ENCODE data around the gene WDR17. TPM values are rescaled to one million over a fixed set of nuclear protein-coding genes. Genes with fewer than 3 reads are reported as not detected.

Gene WDR17
- 1.5 and 2.8 TPM in 2 replicates for total RNA-seq (2014; rRNA removed; shearing (Covaris generic))

DNA sequence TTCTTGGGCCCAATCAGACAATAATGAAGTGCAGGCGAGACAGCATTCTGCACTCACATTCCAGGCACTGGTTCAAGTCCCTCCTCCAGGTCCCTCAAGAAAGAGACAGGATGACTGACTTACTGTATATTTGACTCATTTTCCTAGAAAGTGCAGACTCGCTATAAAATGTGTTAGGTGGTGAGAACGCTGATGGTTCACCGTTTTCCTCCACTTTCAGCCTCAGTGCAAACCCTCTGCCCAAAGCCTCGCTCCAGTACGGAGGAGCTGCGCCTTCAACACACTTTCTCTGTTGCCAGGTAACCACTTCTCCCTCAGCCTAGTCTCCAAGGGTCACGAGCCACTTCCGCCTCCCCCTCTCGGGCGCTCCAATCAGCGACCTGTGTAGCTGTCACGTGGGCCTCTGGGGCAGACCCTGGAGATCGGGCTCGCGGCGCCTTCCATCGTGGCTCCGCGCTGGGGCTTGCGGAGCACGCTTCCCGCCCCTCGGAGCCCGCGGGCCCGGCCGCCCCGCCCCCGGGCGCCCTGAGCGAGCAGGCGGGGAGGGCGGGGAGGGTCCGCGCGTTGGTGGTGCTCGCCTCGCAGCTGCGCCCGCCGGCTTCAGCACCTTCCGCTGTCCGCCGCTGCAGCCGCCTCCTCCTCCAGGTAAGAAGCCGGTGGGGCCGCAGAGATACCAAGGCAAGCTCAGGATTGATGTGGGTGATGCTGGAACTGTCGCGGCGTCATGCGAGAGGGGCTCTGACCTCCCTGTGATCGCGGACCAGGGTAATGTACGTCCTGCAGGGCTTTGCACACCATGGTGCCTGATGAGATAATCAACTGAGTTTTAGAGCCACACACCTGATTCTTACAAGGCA lies at the start of gene WDR17:
Gene WDR17, plus strand, starts transcription at position 407 of the 857 bp plus-strand sequence. CDS start 45,740 bp downstream, outside the sequence.
- DNase-seq (ENCODE audit: low spot score) = peak; percentile 97
- in situ Hi-C loops (cut with HindIII; ENCODE audit: low sequenced_read_pairs) = no loop called here

DNA sequence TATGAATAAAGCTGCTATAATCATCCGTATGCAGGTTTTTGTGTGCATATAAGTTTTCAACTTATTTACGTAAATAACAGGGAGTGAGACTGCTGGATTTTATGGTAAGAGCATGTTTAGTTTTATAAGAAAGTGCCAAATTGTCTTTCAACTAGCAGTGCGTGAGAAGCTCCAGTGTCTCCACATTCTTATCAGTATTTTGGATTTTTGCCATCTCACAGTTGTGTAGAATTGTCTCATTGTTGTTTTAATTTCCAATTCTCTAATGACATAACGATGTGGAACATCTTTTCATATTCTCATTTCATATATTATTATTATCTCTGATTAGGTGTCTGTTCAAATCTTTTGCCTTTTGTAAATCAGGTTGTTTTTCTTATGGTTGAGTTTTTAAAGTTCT lies 49.0 kb upstream of the WDR17 start:
- in situ Hi-C loops (cut with HindIII; ENCODE audit: low sequenced_read_pairs) = no loop called here
- DNase-seq (ENCODE audit: low spot score) = no peak

DNA sequence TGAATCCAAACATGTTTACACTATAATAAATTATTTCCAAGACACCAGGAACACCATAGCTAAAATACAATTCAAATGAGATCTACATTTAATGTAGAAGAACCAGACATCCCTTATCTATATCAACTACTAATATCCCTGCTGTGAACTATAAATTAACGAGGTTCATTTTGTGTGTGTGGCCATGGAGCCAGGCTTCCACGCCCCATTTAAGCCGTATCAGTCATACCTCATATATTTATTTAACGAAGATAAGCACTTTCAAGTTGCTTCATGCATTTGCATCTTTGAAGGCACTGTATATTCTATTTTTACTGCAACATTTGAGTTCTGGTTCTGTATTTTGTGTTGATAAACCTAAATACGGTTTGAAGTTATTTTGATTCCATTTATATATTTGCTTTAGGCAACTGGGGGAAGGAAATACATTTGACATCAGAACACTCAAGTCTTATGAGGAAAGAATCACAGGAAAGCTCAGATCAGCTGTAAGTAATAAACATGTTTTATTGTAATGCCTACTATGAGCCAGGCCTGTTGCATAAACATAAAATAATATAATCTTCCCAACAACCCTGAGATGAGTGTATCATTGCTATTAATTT lies 45.1 kb upstream of the WDR17 start:
- no peak for DNase-seq (ENCODE audit: low spot score)
- in situ Hi-C loops (cut with HindIII; ENCODE audit: low sequenced_read_pairs) = no loop called here

DNA sequence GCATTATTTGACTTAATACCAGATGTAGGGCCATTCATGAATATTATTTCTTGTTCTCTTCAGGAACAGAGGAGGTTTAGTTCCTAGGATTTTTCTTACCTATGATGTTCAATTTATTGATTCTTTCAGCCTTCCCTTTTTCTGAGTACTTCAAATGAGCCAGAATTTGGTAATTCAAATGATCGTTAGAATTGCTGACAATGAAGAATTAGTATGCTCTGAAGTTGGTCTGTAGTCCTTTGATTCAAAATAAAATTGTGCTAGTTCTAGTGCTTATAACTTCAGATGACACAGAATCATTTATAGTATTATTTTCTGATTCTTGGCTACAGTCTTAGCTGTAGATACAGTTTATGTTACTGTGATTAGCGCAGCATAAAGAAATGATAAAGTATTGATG lies 35.2 kb upstream of the WDR17 start:
- in situ Hi-C loops (cut with HindIII; ENCODE audit: low sequenced_read_pairs) = no loop called here
- no peak for DNase-seq (ENCODE audit: low spot score)

DNA sequence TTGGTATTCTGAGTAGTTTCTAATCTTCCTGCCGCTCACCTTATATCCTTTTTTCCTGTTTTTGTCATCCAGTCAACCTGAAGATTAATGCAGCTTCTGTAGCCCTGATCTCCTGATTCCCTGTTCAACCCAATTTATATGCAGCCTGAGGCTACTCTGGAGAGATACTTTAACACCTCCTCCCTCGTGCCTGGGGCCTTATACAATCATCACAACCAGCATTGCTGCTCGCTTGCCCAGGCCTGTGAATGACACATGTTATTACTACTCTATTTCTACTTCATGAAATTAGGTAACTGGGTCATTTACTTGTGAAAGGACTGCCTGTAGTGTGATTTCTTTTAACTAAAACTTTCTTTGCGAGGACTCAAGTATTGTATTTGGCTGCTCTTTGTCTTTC lies 33.7 kb upstream of the WDR17 start:
- in situ Hi-C loops (cut with HindIII; ENCODE audit: low sequenced_read_pairs) = no loop called here
- DNase-seq (ENCODE audit: low spot score) = no peak

DNA sequence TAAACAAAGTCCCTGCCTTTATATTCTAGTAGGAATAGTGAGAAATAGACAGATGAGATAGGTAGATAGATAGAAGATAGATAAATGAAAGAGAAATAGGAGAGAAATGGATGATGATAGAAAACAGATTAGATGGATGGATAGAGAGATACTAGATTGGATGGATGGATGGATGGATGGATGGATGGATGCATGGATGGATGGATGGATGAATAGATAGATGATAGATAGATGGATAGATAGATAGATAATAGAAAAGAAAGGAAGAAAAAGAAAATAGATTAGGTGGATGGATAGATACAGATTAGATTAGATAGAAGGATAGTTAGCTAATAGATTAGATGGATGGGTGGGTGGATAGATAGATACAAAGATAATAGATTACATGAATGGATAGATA lies 33.2 kb upstream of the WDR17 start:
- DNase-seq (ENCODE audit: low spot score) = no peak
- in situ Hi-C loops (cut with HindIII; ENCODE audit: low sequenced_read_pairs) = no loop called here

DNA sequence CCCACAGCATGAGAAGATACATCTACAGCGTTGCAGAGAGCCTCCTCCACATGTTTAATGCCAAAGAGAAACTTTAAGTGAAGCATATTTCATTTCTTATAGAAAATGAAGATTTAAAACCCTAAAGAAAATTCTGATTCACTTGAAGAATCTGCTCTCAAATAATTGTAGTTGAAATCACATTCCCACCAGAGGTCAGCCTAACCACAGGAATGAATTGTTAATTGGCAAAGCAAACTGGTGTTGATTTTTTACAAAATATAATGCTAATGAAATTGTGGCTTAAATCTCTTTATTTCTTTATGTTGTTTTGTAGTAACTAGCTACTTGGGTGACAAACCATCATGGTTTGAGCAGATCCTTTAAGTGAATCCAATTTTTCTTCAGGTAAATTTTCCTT lies 31.1 kb upstream of the WDR17 start:
- in situ Hi-C loops (cut with HindIII; ENCODE audit: low sequenced_read_pairs) = no loop called here
- peak; percentile 61 for DNase-seq (ENCODE audit: low spot score)

DNA sequence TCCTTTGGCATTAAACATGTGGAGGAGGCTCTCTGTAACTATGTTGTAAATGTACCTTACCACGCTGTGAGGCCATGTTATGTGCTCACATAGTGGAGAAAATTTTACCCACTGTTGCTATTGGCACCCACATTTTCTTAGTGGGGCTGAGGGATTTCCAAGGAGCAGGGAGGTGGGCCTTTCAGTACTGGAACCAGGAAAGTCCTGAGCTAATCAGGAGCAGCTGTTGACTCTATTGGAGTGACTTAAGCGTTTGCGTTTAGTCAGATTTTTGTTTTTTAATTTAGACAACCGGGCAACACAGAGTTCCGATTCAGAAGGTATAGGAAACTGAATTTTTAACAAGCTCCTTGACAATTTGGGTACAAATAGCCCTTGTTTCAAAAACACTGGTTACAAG lies 30.7 kb upstream of the WDR17 start:
- DNase-seq (ENCODE audit: low spot score) = no peak
- in situ Hi-C loops (cut with HindIII; ENCODE audit: low sequenced_read_pairs) = no loop called here

DNA sequence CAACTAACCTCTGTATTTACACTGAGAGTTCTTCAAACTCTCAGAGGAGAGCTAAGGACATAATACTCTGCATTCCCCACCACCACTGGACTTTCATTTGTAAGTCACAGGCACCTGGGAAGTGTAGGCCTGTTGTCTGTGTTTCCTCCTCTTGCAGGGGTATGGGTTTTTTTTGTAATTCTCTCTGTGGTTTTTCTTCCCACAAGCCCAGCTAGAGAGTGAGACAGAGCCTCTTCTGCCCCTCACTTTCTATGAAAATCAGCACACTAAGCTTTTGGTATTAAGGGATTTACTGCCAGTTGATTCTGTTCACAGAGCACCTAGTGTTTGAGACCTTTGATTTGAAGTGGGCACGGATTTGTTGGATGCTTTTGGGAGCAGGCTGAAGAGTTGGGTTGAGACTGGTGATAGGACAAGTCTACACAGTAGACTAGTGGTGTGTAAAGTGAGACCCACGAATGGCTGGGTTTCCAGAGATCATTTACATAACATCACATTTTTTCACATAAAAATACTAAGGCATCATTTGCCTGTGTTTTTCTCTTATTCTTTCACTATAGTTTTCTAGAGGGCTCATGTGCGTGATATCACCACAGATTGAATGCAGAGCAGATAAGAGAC lies 28.9 kb upstream of the WDR17 start:
- DNase-seq (ENCODE audit: low spot score) = no peak
- in situ Hi-C loops (cut with HindIII; ENCODE audit: low sequenced_read_pairs) = no loop called here

DNA sequence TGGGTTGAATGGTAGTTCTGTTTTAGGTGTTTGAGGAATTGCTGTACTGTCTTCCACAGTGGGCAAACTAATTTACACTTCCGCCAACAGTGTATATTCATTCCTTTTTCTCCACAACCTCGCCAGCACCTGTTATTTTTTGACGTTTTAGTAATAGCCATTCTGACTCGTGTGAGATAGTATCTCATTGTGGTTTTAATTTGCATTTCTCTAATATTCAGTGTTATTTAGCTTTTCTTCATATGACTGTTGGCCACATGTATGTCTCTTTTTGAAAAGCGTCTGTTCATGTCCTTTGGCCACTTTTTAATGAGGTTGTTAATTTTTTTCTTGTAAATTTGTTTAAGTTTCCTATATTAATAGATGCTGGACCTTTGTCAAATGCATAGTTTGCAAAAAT lies 26.9 kb upstream of the WDR17 start:
- no peak for DNase-seq (ENCODE audit: low spot score)
- in situ Hi-C loops (cut with HindIII; ENCODE audit: low sequenced_read_pairs) = no loop called here

DNA sequence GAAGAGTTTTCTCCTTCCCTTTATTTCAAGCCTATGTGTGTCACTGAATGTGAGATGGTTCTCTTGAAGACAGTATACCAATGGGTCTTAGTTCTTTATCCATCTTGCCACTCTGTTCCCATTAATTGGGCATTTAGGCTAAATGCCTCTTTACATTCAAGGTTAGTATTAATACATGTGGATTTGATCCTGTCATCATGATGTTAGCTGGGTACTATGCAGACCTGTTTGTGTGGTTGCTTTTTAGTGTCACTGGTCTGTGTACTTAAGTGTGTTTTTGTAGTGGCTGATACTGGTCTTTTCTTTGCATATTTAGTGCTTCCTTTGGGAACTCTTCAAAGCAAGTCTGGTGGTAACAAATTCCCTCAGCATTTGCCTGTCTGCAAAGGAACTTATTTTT lies 23.4 kb upstream of the WDR17 start:
- no peak for DNase-seq (ENCODE audit: low spot score)
- in situ Hi-C loops (cut with HindIII; ENCODE audit: low sequenced_read_pairs) = no loop called here

DNA sequence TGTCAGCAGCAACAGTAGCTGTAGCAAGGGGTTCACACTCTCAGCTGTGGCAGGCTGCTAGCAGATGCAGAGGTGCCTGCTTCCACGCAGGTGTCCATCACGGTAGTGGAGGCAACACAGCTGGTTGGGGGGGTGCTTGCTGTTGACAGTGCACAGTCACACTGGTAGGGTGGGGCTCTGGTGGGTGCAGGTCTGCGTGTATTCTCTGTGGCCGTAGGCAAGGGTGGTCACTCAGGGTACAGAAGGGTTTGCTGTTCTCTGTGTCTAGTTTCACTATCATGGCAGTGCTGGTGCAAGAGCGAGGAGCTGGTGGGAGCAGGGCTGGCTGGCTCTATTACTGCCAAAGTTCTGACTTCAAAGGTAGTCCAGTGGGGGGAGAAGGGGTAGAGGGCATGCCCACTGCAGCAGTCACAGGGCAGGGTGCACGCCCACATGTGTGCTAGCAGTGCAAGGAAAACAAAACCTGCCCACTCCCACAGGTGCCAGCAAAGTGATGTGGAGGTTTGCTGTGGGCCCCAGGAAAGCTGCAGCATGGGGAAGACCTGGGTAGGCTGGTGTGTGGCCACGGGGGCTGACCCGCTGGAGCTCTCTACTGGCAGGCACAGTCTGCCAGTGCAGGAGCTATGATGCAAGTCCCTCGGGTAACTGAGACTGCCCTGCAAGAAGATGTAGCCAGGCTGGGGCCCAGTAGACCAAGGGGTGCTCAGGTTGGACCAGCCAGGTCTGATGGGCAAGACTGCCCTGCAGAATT lies 21.6 kb upstream of the WDR17 start:
- DNase-seq (ENCODE audit: low spot score) = no peak
- in situ Hi-C loops (cut with HindIII; ENCODE audit: low sequenced_read_pairs) = no loop called here

DNA sequence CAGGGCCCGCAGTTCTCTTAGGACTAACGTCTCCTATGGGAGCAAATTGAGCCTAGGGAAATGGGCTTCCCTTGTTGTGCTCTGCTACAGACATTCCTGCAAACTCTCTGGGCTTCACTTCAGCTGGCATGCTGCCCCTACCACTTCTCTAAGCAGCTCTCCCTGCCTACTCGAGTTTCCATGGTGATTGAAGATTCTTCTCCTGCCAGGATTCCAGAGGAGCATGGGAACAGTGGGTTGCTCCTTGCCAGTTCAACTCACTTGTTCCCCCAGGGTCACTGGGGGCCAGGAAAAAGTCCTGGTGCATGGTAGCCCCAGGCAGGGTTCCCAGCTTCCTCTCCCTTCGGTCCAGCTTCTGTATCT lies 21.1 kb upstream of the WDR17 start:
- peak; percentile 62 for DNase-seq (ENCODE audit: low spot score)
- in situ Hi-C loops (cut with HindIII; ENCODE audit: low sequenced_read_pairs) = no loop called here

DNA sequence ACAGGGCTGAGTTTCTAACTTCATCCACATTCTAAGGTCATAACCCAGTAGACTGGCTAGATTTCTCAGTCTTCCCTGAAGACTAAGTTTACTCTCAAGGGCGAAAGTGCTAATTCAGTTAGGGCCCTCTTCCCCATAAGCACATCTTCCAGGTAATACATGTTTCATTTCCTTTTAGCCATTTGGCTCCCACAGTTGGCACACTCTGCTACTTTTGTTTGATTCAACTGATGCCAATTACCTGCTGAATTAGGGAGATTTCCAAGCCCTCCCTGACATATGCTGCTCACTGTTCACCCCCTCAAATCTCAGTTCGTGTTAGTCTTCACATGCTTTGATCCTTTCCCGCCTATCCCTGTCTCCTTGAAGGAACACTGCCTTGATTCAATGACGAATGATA lies 17.0 kb upstream of the WDR17 start:
- DNase-seq (ENCODE audit: low spot score) = peak; percentile 70
- in situ Hi-C loops (cut with HindIII; ENCODE audit: low sequenced_read_pairs) = no loop called here

DNA sequence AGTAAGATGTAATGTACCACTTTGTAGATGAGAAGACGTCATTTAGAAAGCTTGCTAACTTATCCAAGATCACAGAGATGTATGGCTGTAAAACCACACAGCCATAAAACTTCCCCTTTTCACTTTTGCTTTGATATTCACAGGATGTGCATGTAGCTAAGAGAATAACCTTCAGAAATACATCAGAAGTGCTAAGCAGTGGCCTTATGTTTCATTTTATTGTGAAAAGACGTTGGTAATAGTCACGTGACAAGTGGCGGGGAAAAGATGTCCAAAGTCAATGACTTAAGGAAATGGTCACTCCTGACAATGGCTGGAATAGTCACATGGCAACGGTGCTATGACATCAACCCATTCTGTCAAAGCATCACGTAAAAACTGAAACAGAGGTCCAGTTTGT lies 12.9 kb upstream of the WDR17 start:
- in situ Hi-C loops (cut with HindIII; ENCODE audit: low sequenced_read_pairs) = no loop called here
- DNase-seq (ENCODE audit: low spot score) = no peak

DNA sequence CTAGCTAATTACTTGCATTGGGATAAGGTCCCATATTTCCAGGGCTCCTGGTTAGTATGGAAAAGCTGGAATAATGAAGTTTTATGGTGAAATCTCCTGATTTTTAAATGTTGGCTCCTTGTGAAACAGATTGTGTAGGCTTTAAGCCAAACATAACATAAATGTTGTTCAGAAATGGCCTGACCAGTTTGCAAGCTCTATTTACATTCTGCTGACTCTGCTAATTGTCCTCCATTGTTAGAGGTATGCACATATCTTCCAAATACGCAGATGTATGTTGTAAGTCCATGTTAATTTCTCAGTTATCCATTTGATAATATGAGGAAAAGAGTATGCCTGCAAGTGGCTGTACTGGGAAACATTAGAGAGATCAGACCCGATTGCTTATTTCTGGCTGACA lies 11.9 kb upstream of the WDR17 start:
- no peak for DNase-seq (ENCODE audit: low spot score)
- in situ Hi-C loops (cut with HindIII; ENCODE audit: low sequenced_read_pairs) = no loop called here

DNA sequence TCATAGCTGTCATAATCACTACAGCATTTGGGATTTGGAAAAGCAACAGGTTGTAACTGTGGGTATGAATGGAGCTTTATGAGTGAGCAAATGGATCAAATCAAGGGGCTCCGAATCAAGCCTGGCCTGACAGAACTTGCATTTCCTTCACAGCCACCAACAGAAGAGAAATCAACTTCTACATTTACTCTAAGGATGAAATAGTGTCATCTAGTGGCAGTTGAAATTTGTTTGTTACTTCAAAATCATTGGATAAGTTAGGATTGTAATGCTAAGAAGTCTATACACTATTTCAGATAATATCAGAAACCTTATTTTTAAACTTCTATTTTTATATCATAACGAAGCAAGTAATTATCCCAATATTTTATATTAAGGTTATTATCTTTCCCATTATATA lies 10.7 kb upstream of the WDR17 start:
- in situ Hi-C loops (cut with HindIII; ENCODE audit: low sequenced_read_pairs) = no loop called here

DNA sequence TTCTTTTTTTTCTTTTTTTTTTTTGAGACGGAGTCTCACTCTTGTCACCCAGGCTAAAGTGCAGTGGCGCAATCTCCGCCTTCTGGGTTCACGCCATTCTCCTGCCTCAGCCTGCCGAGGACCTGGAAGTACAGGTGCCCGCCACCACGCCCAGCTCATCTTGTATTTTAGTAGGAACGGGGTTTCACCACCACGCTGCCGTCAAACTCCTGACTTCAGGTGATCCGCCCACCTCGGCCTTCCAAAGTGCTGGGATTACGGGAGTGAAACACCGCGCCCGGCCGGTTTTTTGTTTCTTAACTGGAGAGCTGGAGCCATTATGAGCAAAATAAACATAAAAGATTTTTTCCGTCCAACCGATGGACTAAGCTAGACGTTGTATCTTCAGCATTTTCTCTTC lies 1.9 kb upstream of the WDR17 start:
- in situ Hi-C loops (cut with HindIII; ENCODE audit: low sequenced_read_pairs) = no loop called here
- no peak for DNase-seq (ENCODE audit: low spot score)

More for the DNA sequence above, 10.7 kb upstream of the WDR17 start:
- peak; percentile 13 for DNase-seq (ENCODE audit: low spot score)

DNA sequence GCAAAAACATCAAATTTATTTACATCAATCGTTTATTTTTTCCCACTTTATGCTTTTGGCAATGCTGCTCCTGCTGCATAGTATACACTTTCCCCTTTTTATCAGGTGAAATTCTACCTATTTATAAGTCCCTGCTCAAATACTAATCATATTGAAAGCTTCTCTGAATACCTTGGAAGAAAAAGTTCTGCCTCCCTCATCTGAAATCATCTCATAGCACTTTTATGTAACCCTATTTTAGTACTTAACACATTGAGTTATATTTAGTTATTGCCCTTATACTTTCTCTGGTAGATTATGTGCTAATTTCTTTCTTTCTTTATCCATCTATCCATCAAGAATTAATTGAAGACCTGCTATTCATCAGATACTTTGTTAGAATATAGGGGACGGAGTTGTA lies 1.1 kb upstream of the WDR17 start:
- in situ Hi-C loops (cut with HindIII; ENCODE audit: low sequenced_read_pairs) = no loop called here
- no peak for DNase-seq (ENCODE audit: low spot score)

DNA sequence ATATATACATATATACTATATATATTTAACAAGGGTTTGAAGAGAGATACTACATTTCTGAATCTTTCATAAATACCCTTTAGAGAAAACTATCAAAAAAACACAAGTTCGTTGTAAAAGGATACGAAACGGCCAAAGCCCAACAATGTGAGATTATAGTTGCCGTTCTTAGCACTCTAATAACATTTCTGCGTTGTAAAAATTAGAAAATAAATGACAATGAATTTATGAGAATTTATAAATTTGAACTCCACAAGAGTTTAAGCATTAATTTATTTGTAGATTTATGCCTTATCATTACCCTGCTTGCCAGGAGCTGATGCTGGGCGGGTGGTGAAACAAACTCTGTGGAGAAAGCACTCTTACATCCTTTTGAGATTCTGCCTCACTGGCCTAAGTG lies 1.1 kb downstream of the WDR17 start:
- peak; percentile 50 for DNase-seq (ENCODE audit: low spot score)
- in situ Hi-C loops (cut with HindIII; ENCODE audit: low sequenced_read_pairs) = no loop called here

All from G401 (cell line).